Fibroblast of lung (primary cell): ENCODE results near the gene GNPTAB. TPM values are rescaled to one million over a fixed set of nuclear protein-coding genes. Genes with fewer than 3 reads are reported as not detected.
A peak's percentile ranks its signal among the peaks of the same experiment; 100 is the strongest.

Experiments used
- DNase-seq, 2 donors: peaks; one replicate each; pipeline versions ENCODE4 v3.0.0 to v3.0.0-alpha.2; 2010; ENCODE audit warnings: low read depth in 2 of 2
- H2AFZ ChIP-seq: 2 replicates; pipeline ENCODE4 v1.5.1; 2012; ENCODE audit warnings: low read length, control low read depth, inconsistent platforms
- H3K27ac ChIP-seq: 2 replicates; pipeline ENCODE4 v1.5.1; 2011; ENCODE audit warnings: low read length, control low read depth; ENCODE audit not compliant: insufficient read depth
- H3K27me3 ChIP-seq: 2 replicates; pipeline ENCODE4 v1.5.1; 2011; ENCODE audit warnings: mild to moderate bottlenecking, low read length; ENCODE audit not compliant: control insufficient read depth, insufficient read depth
- H3K36me3 ChIP-seq: 2 replicates; pipeline ENCODE4 v1.5.1; 2011; ENCODE audit warnings: low read length; ENCODE audit not compliant: control insufficient read depth, insufficient read depth
- H3K4me1 ChIP-seq: 2 replicates; pipeline ENCODE4 v1.5.1; 2011; ENCODE audit warnings: low read length; ENCODE audit not compliant: control insufficient read depth, insufficient read depth; ENCODE audit errors: extremely low read depth
- H3K4me2 ChIP-seq: 2 replicates; pipeline ENCODE4 v1.5.1; 2011; ENCODE audit warnings: low read length, control low read depth; ENCODE audit not compliant: insufficient read depth; ENCODE audit errors: extremely low read depth
- H3K4me3 ChIP-seq, 4 experiments: fragments of 200-600 bp in 1 of 4; sonication (generic) in 1 of 4; replicated peaks in 1 of 4; 2 replicates each; pipeline ENCODE4 v1.5.1; 2011 to 2016; ENCODE audit warnings: low read length in 4 of 4, low read depth in 3 of 4, mild to moderate bottlenecking in 3 of 4, control low read depth in 2 of 4, inconsistent platforms in 1 of 4, mixed read lengths in 1 of 4; ENCODE audit not compliant: insufficient read depth in 1 of 4; ENCODE audit errors: control extremely low read depth in 1 of 4
- H3K79me2 ChIP-seq: 2 replicates; pipeline ENCODE4 v1.5.1; 2012; ENCODE audit warnings: mild to moderate bottlenecking, low read length, inconsistent platforms; ENCODE audit not compliant: control insufficient read depth, insufficient read depth
- H3K9ac ChIP-seq: 2 replicates; pipeline ENCODE4 v1.5.1; 2011; ENCODE audit warnings: mild to moderate bottlenecking, low read length, control low read depth; ENCODE audit not compliant: insufficient read depth
- H3K9me3 ChIP-seq: 2 replicates; pipeline ENCODE4 v1.5.1; 2012; ENCODE audit warnings: low read depth, low read length; ENCODE audit not compliant: control insufficient read depth, insufficient read depth
- H4K20me1 ChIP-seq: 2 replicates; pipeline ENCODE4 v1.5.1; 2011; ENCODE audit warnings: low read length; ENCODE audit not compliant: control insufficient read depth, insufficient read depth; ENCODE audit errors: extremely low read depth
- CTCF ChIP-seq, 2 donors: IDR thresholded peaks in 1 of 2; conservative IDR thresholded peaks in 1 of 2; 1 replicate in 1 of 2; 2 replicates in 1 of 2; pipeline ENCODE4 v1.5.1; 2011 to 2012; ENCODE audit warnings: low read length in 2 of 2, control low read depth in 1 of 2, inconsistent platforms in 1 of 2, low read depth in 1 of 2, mild to moderate bottlenecking in 1 of 2
- EZH2 ChIP-seq: IDR thresholded peaks from 2 replicates; pipeline ENCODE4 v1.5.1; 2012; ENCODE audit warnings: low read length, control low read depth, mild to moderate bottlenecking; ENCODE audit errors: missing control alignments
- polyA plus RNA-seq, 2 donors: library from polyadenylated mRNA; depleted of rRNA in 1 of 2; stranded (reverse) in 1 of 2; unstranded in 1 of 2; fragments of >200 nt; gene quantifications; 2 replicates each; pipeline ENCODE4 v1.2.1, GENCODE V29; 2011 to 2012; ENCODE audit warnings: missing spikeins in 1 of 2
- total RNA-seq: library from RNA; depleted of rRNA; stranded (reverse); fragments of >200 nt; gene quantifications from 2 replicates; pipeline ENCODE4 v1.2.1, GENCODE V29; 2014

Gene GNPTAB
- total and polyA plus RNA-seq, 2 donors (not counting 1 experiment from before 2014, with no cell fraction given), result 49.7 to 58.4 TPM

GRCh38 chr12:101876861-101877805, 46.4 kb upstream of the GNPTAB start, which contains the start of gene DRAM1:
Gene DRAM1 (plus strand): TSS chr12:101877580. CDS start chr12:101877790, 210 bp downstream.
- H3K27me3 ChIP-seq, result no peaks in the 10 kb centered on the region
- peak within 1 kb of the TSS; percentile 86 for H2AFZ ChIP-seq
- H3K4me3 ChIP-seq, result peak within 1 kb of the TSS; percentile 90 to 100 (median 95)
- peak within 1 kb of the TSS; percentile 85 for H3K4me2 ChIP-seq
- peaks cover 2% of the 10 kb centered on the region for H3K4me1 ChIP-seq
- H3K79me2 ChIP-seq, result peaks cover 37% of the 10 kb centered on the region
- no peak for TF ChIP-seq EZH2
- peak in 1 of 2 donors; percentile 8 for TF ChIP-seq CTCF (conservative IDR thresholded peaks at IDR 0.05 in 1 of 2, IDR thresholded peaks at IDR 0.05 in 1 of 2; ENCODE audit: low read depth in 1 of 2, low read length in 2 of 2)
- H4K20me1 ChIP-seq, result no peaks in the 10 kb centered on the region
- H3K27ac ChIP-seq, result peak within 1 kb of the TSS; percentile 95
- peak; percentile 88 to 93 for DNase-seq
- H3K9ac ChIP-seq, result peak within 1 kb of the TSS; percentile 95
- peaks cover 3% of the 10 kb centered on the region for H3K36me3 ChIP-seq
- no peaks in the 10 kb centered on the region for H3K9me3 ChIP-seq

GRCh38 chr12:101876322-101876860, 45.6 kb upstream of the GNPTAB start:
- Histone ChIP-seq H3K36me3 (peaks cover 2% of the 10 kb centered on the region), H3K79me2 (peaks cover 32% of the 10 kb centered on the region), H3K9ac (peak overlapping the region; percentile 95), H3K4me1 (peaks cover 2% of the 10 kb centered on the region), H3K27ac (peak overlapping the region; percentile 95), H3K4me2 (peak overlapping the region; percentile 75), H3K27me3 (no peaks in the 10 kb centered on the region), H4K20me1 (no peaks in the 10 kb centered on the region), H3K9me3 (no peaks in the 10 kb centered on the region), H3K4me3 (peak overlapping the region; percentile 59 to 100 (median 95)), H2AFZ (no peak overlapping the region)
- peak in 1 of 2 donors; percentile 17 for DNase-seq
- TF ChIP-seq EZH2 (no peak), CTCF (conservative IDR thresholded peaks at IDR 0.05 in 1 of 2, IDR thresholded peaks at IDR 0.05 in 1 of 2; ENCODE audit: low read depth in 1 of 2, low read length in 2 of 2) (no peak)

GRCh38 chr12:101875162-101875561, 44.4 kb upstream of the GNPTAB start:
- Histone ChIP-seq H3K9me3 (no peaks in the 10 kb centered on the region), H3K79me2 (peaks cover 22% of the 10 kb centered on the region), H3K4me2 (no peak overlapping the region), H3K4me1 (peaks cover 2% of the 10 kb centered on the region), H3K36me3 (no peaks in the 10 kb centered on the region), H2AFZ (no peak overlapping the region), H3K27ac (no peak overlapping the region), H3K9ac (no peak overlapping the region), H3K27me3 (no peaks in the 10 kb centered on the region), H4K20me1 (no peaks in the 10 kb centered on the region), H3K4me3 (no peak overlapping the region)
- TF ChIP-seq CTCF (conservative IDR thresholded peaks at IDR 0.05 in 1 of 2, IDR thresholded peaks at IDR 0.05 in 1 of 2; ENCODE audit: low read depth in 1 of 2, low read length in 2 of 2) (no peak), EZH2 (no peak)
- DNase-seq, result no peak
